ENCODE data around the gene GID4.

Gene GID4

DNA sequence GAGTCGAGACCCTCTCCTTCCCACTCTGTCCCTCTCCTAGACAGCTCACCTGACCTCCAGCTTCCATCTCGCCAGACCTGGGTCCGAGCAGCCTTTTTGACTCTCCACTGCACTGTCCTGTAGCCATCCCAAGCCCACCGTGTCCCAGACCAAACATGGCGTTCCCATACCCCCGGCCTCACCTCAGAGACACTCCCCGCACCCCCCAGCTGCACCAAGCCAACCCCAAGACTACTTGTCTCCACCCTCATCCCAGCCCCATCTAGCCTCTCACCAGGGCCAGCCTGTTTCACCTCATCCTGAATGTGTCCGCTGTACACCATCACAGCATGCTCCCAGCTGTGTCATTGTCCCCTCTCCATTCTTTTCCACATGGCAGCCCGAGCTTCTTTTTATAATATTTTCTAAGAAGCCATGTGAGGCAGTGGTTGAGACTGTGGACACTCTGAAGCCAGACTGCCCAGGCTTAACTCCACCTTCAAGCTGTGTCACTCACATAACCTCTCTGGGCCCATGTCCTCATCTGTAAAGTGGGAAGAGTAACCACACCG is 70.8 kb downstream of the GID4 start:
- DNase-seq (no peak), ATAC-seq (ENCODE audit: insufficient read depth, low read depth) (no peak)
- TF ChIP-seq EZH2 (IDR thresholded peaks at IDR 0.05; ENCODE audit: borderline replicate concordance, low read depth, low read length, severe bottlenecking): no peak
- TF ChIP-seq, protein P1, sequence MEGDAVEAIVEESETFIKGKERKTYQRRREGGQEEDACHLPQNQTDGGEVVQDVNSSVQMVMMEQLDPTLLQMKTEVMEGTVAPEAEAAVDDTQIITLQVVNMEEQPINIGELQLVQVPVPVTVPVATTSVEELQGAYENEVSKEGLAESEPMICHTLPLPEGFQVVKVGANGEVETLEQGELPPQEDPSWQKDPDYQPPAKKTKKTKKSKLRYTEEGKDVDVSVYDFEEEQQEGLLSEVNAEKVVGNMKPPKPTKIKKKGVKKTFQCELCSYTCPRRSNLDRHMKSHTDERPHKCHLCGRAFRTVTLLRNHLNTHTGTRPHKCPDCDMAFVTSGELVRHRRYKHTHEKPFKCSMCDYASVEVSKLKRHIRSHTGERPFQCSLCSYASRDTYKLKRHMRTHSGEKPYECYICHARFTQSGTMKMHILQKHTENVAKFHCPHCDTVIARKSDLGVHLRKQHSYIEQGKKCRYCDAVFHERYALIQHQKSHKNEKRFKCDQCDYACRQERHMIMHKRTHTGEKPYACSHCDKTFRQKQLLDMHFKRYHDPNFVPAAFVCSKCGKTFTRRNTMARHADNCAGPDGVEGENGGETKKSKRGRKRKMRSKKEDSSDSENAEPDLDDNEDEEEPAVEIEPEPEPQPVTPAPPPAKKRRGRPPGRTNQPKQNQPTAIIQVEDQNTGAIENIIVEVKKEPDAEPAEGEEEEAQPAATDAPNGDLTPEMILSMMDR (IDR thresholded peaks at IDR 0.05; ENCODE audit: borderline replicate concordance, extremely low read depth, low read length, poor library complexity, severe bottlenecking): no peak
- H3K36me3 ChIP-seq (ENCODE audit: insufficient read depth, low read length): peaks cover 21% of the 10 kb centered on the region; the same call in 1 of the 2 replicates
- H3K27ac ChIP-seq (ENCODE audit: low read length): no peak overlapping the region
- no peaks in the 10 kb centered on the region for H3K9me3 ChIP-seq (ENCODE audit: insufficient read depth, low read length, severe bottlenecking)
- no peaks in the 10 kb centered on the region for H3K27me3 ChIP-seq (ENCODE audit: insufficient read depth, low read length, poor library complexity)
- H3K4me1 ChIP-seq (ENCODE audit: insufficient read depth, low read length): no peaks in the 10 kb centered on the region
- H3K9ac ChIP-seq (ENCODE audit: low read depth, low read length): no peak overlapping the region
- H4K20me1 ChIP-seq (ENCODE audit: insufficient read depth, low read length): no peaks in the 10 kb centered on the region
- H3K4me2 ChIP-seq (ENCODE audit: insufficient read depth, low read length): no peak overlapping the region
- H2AFZ ChIP-seq (ENCODE audit: low read depth, low read length): no peak overlapping the region
- H3K79me2 ChIP-seq (ENCODE audit: insufficient read depth, low read length): no peaks in the 10 kb centered on the region
- no peak overlapping the region for H3K4me3 ChIP-seq (ENCODE audit: low read depth in 1 of 2, low read length in 2 of 2)

DNA sequence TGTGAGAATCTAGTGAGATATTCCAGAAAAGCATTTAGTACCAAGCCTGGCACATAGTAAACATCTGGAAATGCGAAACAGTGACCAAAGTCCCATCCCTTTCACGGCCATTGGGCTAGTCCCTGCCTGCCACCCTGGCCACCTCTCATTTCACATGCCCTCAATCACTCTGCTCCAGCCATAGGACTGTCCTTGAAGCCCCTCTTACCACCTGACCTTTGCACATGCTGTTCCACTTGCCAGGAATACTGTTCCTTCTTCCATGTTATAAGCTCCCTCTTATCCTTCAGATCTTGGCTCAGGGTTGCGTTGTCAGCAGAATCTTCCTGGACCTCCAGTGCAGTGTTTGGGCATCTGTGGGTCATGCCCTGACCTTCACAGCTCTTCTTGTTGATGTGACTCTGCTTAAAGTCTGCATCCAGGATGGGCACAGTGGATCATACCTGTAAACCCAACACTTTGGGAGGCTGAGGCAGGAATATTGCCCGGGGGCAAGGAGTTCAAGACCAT is 71.5 kb downstream of the GID4 start:
- H3K4me3 ChIP-seq (ENCODE audit: low read depth in 1 of 2, low read length in 2 of 2): no peak overlapping the region
- ATAC-seq (ENCODE audit: insufficient read depth, low read depth): no peak
- no peak for DNase-seq
- peaks cover 14% of the 10 kb centered on the region; the same call in 1 of the 2 replicates for H3K36me3 ChIP-seq (ENCODE audit: insufficient read depth, low read length)
- H3K79me2 ChIP-seq (ENCODE audit: insufficient read depth, low read length): no peaks in the 10 kb centered on the region
- H3K27me3 ChIP-seq (ENCODE audit: insufficient read depth, low read length, poor library complexity): no peaks in the 10 kb centered on the region
- H3K4me2 ChIP-seq (ENCODE audit: insufficient read depth, low read length): no peak overlapping the region
- H3K27ac ChIP-seq (ENCODE audit: low read length): no peak overlapping the region
- H3K4me1 ChIP-seq (ENCODE audit: insufficient read depth, low read length): no peaks in the 10 kb centered on the region
- TF ChIP-seq EZH2 (IDR thresholded peaks at IDR 0.05; ENCODE audit: borderline replicate concordance, low read depth, low read length, severe bottlenecking): no peak
- TF ChIP-seq, protein P1 (IDR thresholded peaks at IDR 0.05; ENCODE audit: borderline replicate concordance, extremely low read depth, low read length, poor library complexity, severe bottlenecking): no peak
- no peaks in the 10 kb centered on the region for H4K20me1 ChIP-seq (ENCODE audit: insufficient read depth, low read length)
- H3K9me3 ChIP-seq (ENCODE audit: insufficient read depth, low read length, severe bottlenecking): no peaks in the 10 kb centered on the region
- no peak overlapping the region for H3K9ac ChIP-seq (ENCODE audit: low read depth, low read length)
- H2AFZ ChIP-seq (ENCODE audit: low read depth, low read length): no peak overlapping the region

DNA sequence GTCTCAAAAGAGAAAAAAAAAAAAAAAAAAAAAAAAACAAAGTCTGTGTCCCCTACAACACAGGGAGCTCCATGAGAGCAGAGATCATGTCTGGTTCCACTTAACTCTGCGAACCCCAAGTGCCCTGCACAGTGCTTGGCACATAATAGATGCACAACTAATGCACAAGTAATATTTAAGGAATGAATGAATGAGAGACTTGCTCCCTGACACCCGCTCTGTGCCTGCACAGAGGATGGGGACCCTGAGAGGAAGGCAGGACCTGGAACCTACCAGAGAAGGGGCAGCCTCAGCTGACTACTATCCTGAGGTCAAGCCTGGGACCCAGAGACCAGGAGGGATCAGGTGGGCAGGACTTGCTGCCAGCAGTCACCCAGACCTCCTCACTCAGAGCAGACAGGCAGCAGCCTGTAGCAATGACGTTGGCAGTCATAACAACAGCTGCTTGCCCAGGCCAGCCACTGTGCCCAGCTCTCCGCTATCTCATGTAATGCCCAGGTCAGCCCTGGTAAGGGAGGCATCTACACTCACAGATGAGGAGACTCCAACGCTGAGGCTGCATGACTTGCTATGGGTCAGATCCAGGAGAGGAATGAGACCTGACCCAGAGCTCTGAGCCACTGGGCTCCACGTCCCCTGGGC is 72.2 kb downstream of the GID4 start:
- peaks cover 7% of the 10 kb centered on the region; the same call in 1 of the 2 replicates for H3K36me3 ChIP-seq (ENCODE audit: insufficient read depth, low read length)
- no peaks in the 10 kb centered on the region for H3K4me1 ChIP-seq (ENCODE audit: insufficient read depth, low read length)
- no peak overlapping the region for H3K9ac ChIP-seq (ENCODE audit: low read depth, low read length)
- no peaks in the 10 kb centered on the region for H3K9me3 ChIP-seq (ENCODE audit: insufficient read depth, low read length, severe bottlenecking)
- H2AFZ ChIP-seq (ENCODE audit: low read depth, low read length): no peak overlapping the region
- TF ChIP-seq, protein P1 (IDR thresholded peaks at IDR 0.05; ENCODE audit: borderline replicate concordance, extremely low read depth, low read length, poor library complexity, severe bottlenecking): no peak
- no peak for TF ChIP-seq EZH2 (IDR thresholded peaks at IDR 0.05; ENCODE audit: borderline replicate concordance, low read depth, low read length, severe bottlenecking)
- H3K4me3 ChIP-seq (ENCODE audit: low read depth in 1 of 2, low read length in 2 of 2): no peak overlapping the region
- H3K27me3 ChIP-seq (ENCODE audit: insufficient read depth, low read length, poor library complexity): no peaks in the 10 kb centered on the region
- ATAC-seq (ENCODE audit: insufficient read depth, low read depth) (no peak), DNase-seq (no peak)
- H3K27ac ChIP-seq (ENCODE audit: low read length): no peak overlapping the region
- no peak overlapping the region for H3K4me2 ChIP-seq (ENCODE audit: insufficient read depth, low read length)
- no peaks in the 10 kb centered on the region for H3K79me2 ChIP-seq (ENCODE audit: insufficient read depth, low read length)
- no peaks in the 10 kb centered on the region for H4K20me1 ChIP-seq (ENCODE audit: insufficient read depth, low read length)

Data from DND-41 (cell line).